ENCODE results near the gene RMC1. TPM values are rescaled to one million over a fixed set of nuclear protein-coding genes. Genes with fewer than 3 reads are reported as not detected.

The RMC1 gene
- total and polyA plus RNA-seq, 12 donors, result 12.4 to 29.6 (median 15.7) TPM

- intact Hi-C loops (cut with DNase I), result no loop called here
- Histone ChIP-seq H3K9me3 (no peaks in the 10 kb centered on the region), H3K27ac (peak overlapping the region in 3 of 10 donors; percentile 0 to 39 (median 20)), H3K27me3 (no peaks in the 10 kb centered on the region), H3K36me3 (peaks cover 0 to 100% (median 81%) of the 10 kb centered on the region in 9 donors), H3K4me1 (peaks cover 0 to 26% (median 0%) of the 10 kb centered on the region in 9 donors), H3K4me3 (no peak overlapping the region)
- TF ChIP-seq CTCF (IDR thresholded peaks at IDR 0.05), result no peak
- DNase-seq, result peak in 1 of 2 donors; percentile 26
- peak in 2 of 8 donors; percentile 54 to 58 for ATAC-seq
- 66% methylated on average over 4 of the region's 4 CpGs for WGBS, 2 donors
These were observed 29.5 kb downstream of the RMC1 start for GRCh38 chr18:23532848-23533247.

- no peak for TF ChIP-seq CTCF (IDR thresholded peaks at IDR 0.05)
- 96 to 97% methylated on average over 16 of the region's 16 CpGs for WGBS, 2 donors
- Histone ChIP-seq H3K36me3 (peaks cover 0 to 100% (median 83%) of the 10 kb centered on the region in 9 donors), H3K27me3 (no peaks in the 10 kb centered on the region), H3K4me3 (no peak overlapping the region), H3K9me3 (no peaks in the 10 kb centered on the region), H3K27ac (no peak overlapping the region), H3K4me1 (peaks cover 0 to 19% (median 0%) of the 10 kb centered on the region in 9 donors)
- ATAC-seq (no peak), DNase-seq (no peak)
- intact Hi-C loops (cut with DNase I), result no loop called here
These were observed 31.0 kb downstream of the RMC1 start for GRCh38 chr18:23534276-23534675.

GRCh38 chr18:23536204-23536603, 32.9 kb downstream of the RMC1 start:
- H3K36me3 ChIP-seq, result peaks cover 0 to 100% (median 78%) of the 10 kb centered on the region in 9 donors
- no peak for TF ChIP-seq CTCF (IDR thresholded peaks at IDR 0.05)
- no peaks in the 10 kb centered on the region for H3K9me3 ChIP-seq
- WGBS, 2 donors, result 94 to 95% methylated on average over 5 of the region's 5 CpGs
- intact Hi-C loops (cut with DNase I), result no loop called here
- H3K4me3 ChIP-seq, result no peak overlapping the region
- no peak for DNase-seq
- no peak overlapping the region for H3K27ac ChIP-seq
- ATAC-seq, result no peak
- peaks cover 0 to 26% (median 8%) of the 10 kb centered on the region in 9 donors for H3K4me1 ChIP-seq
- H3K27me3 ChIP-seq, result no peaks in the 10 kb centered on the region

DNA sequence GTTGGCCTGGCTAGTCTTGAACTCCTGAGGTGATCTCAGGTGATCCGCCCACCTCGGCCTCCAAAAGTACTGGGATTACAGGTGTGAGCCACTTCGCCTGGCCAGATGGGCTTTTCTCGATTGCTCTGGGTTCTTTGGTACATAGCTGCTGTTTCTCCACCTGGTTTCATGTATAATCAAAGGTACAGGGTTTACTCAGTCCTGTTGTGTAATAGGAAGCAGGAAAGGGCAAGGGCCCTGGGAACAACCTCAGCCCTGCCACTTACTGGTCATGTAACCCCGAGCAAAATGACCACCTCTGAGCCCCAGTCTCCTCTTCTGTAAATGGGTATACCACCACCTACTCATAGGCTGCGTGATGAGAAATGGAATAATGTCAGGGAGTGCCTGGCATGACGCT, 34.0 kb downstream of the RMC1 start:
- Histone ChIP-seq H3K27ac (no peak overlapping the region), H3K4me3 (no peak overlapping the region), H3K4me1 (peaks cover 0 to 36% (median 14%) of the 10 kb centered on the region in 9 donors), H3K36me3 (peaks cover 0 to 100% (median 69%) of the 10 kb centered on the region in 9 donors), H3K27me3 (no peaks in the 10 kb centered on the region), H3K9me3 (no peaks in the 10 kb centered on the region)
- ATAC-seq (no peak), DNase-seq (no peak)
- no peak for TF ChIP-seq CTCF (IDR thresholded peaks at IDR 0.05)
- intact Hi-C loops (cut with DNase I), result no loop called here
- WGBS, 2 donors, result 93 to 97% methylated on average over 7 of the region's 7 CpGs

All from heart right ventricle (tissue), 16 donors.